NCI-H2196 (cell line): Measurements from ENCODE around the gene NRP1.

ENCODE experiments used
- DNase-seq: peaks from one replicate; lab custom pipeline; 2025; ENCODE audit not compliant: unreplicated experiment; lab: John Stamatoyannopoulos, UW

Gene NRP1

DNA sequence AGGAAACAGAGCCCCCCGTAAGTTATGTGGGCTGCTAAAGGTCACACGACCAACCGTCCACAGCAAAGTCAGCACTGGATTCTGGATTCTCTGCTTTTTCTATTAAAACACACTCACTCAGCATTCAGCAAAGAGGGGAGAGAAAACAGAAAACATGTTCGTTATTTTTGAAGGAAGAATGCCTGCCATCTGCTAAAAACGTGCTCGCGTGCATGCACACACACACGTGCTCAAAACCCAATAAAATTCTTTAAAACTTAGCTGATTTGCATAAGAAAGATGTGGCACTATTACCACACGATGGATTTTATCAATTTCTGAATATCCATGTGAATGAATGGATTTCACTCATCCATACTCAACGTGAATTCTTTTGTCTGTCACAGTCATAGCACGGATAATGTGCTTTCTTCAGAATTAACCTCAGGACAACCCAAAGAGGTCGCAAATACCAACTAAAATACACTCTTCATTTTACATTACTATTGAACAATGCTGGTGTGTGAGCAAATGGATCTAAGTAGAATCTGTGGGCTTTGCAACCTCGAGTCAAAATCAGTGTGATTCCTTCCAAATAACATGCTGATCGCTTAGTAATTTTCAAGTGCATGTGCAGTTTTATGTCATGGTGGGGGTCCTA lies 40.8 kb downstream of the NRP1 start:
- DNase-seq = no peak

DNA sequence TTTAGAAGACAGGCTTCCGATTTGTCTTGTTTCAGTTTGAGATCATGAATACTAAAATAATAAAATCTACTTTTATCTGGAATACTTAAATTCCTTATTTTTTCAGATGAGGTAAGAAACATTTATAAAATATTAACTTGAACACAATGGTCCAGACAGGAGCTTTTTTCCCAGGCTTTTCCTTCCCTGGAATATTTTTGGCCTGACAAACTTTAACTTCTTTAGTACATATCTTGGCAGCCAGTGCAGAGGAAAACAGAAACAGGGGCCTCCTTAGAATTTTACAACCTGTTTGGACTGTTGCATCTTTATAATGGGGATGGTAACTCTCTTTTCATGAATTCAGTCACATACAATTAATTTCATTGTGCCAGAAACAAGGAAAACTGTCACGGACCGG lies 41.4 kb downstream of the NRP1 start:
- DNase-seq = no peak

GRCh38 chr10:33291053-33291592 lies 43.3 kb downstream of the NRP1 start:
- DNase-seq = no peak

- DNase-seq = no peak
Measured at GRCh38 chr10:33290321-33291052, 44.0 kb downstream of the NRP1 start.

DNA sequence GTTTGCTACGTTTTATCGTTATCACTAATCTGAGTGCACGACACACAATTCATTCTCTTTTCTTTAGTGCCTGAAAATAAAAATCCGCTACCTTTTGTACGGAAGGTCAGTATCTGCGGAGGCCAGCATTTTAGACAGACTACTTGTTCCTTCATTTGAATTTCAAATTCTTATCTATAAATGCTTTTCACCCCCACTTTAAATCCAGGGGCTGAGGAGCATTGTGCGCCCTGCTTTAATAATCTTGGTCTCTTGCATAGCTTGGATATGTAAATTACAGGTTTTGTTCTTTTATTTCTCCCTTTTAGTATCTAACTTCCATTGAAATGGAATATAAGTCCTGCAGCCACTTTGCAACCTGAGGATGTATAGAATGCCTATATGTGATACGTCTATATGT lies 44.7 kb downstream of the NRP1 start:
- no peak for DNase-seq

GRCh38 chr10:33288127-33288526 lies 46.3 kb downstream of the NRP1 start:
- DNase-seq = no peak

DNA sequence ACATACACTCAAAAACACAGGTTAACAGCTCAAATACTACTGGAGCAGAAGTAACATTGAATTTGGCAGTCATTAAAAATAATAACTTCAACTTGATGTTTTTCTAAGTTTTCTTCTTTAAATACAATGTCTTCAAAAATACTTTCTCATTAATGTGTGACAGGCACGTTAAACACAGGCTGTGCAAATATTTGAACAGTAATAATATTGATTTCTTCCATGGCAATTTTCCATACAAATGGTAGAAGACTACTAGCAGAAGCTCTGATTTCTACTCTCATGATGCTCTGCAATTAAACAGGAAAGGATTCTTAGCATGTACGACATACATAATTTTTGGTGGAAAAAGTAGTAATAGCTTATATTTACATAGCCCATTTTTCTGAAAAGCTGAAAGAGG lies 47.4 kb downstream of the NRP1 start:
- DNase-seq = no peak

DNA sequence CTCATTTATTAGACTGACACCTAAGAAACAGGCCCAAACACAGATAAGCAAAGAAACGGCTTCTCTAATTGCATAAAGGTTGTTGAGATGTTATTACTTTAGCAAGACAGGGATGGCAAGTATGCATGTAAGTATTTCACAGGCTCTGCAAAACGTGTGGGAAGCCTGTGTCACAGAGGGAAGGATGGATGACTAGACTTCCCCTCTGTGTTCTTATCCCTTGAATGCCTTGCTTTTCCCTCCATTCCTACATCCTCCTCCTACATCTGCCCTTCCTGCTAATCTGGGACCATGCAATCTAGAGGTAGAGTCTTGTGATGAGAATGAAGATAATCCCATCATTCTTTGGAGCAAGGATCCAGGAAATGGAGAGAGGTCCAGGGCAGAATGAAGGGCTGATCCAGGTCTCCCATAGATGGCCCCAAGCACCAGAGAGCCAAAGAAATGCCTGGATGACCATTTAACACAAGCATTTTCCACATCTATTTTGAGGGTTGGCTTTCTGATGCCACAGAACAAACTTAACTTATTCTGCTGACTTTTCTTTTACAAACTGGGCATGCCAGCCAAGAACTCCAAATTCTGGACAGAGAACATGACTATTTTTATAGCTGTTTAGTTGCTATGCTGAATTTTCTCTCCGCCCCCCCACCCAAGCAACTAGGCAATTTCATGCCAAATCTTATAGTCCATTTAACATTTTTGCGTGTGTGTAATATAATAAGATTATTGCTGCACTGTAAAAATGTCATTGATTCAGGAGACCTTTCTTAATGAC lies 48.1 kb downstream of the NRP1 start:
- DNase-seq = no peak

GRCh38 chr10:33284945-33285344 lies 49.5 kb downstream of the NRP1 start:
- no peak for DNase-seq

GRCh38 chr10:33279811-33280602 lies 54.5 kb downstream of the NRP1 start:
- no peak for DNase-seq

DNA sequence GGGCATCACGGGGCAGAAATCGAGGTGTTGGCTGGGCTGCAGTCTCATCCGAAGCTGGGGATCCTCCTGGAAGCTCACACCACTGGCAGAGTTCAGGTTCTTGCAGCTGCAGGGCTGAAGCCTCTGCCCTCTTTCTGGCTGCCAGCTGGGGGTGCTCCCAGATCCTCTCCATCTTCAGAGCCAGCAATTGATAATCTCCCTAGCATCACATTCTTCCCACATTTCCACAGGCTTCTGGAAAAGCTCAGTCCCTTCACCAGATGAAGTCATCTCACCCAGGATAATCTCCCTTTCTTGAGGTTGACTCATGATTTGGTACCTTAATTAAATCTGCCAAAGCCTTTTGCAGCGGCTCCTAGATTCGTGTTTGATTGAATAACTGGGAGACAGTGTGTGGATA lies 55.2 kb downstream of the NRP1 start:
- no peak for DNase-seq

DNA sequence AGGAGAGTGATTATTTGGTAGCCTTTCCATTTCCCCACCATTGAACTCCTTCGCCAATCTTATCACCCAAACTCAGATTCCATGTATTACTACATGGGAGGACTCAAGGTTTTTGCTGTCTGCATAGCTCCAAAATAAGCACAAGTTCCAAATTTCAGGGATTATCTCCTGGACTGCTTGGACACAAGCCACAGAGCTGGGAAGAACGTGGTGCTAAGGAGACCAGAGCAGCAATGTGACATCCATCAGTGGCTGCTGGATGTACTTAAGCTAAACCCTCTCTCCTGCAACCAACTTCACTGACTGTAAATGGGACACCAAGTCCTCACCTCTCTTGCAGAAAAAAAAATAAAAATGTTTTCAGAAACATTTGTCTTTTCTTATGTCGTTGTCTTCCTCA lies 56.3 kb downstream of the NRP1 start:
- no peak for DNase-seq

DNA sequence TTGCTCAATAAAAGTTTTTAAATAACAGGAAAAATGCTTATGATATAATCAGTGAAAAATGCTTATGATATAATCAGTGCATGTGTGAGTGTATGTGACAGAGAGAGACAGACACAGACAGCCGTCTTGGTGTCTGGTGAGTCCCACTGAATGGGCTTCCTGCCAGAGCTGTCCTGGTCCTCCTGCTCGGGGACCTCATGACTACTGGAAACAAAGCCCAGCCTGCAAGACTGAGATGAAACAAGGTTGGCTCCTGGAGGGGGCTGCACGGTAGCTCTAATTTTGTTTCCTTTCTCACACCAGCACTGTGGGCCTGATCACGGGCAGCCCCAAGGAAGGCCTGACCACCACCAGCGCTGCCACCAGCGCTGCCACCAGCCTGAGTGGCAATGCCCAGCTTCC lies 57.3 kb downstream of the NRP1 start:
- DNase-seq = no peak

DNA sequence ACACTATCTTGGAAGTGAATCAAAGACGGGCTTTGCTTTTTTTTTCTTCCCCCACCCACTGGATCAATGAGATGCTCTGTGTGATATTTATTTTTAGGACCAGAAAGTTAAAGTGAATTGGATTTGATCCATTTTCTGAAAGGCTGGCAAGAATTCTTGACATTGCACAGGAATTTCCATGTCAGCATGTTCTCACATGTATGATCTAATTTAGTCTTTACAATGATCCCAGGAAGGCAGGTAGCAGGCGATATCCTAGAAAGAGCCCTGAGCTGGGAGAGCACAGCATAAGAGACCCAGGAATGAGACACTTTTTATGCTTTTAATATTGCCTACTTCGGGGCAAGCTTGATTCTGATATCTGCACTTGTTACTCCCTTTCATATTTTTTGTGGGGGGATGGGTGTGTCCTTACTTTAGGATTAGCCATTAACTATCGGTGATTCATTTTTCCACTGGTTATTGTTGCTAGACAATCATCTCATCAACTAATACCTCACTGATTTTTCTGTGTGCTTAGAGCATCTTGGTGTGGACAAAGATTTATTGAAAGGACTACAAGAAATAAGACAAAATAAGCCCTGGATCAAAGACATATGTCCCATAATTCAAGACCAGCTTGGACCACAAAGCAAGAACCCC lies 58.1 kb downstream of the NRP1 start:
- no peak for DNase-seq

DNA sequence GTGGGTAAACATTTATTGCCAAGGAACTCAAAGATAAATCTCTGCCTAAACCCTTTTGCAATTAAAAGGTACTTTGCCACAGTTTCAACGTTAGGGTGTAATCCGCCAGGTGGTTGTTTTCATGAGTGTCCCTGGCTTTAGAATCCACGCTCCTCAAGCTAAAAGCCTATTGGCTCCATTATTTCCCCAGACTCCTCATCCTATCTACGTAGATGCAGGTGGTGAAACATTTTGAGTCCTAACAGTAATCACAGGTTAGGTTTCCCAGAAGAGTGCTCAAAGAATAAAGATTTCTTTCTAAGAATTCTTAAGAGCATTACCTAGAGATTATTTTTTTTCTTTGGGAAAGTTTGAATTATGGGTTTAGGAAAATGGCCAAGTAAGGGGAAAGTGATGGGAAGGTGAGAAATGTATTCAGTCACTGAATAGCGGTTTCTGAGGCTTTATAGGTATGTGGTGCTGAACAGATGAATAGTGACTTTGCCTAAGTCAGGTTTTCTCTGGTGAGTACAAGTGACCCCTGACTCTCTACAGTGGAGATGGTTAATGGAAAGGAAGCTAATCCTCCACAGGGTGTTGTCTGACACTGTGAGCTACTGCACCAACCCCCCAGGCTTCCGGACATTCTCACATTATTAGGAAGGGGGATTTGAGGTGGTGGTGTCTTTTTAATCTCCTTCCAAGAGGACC lies 60.2 kb downstream of the NRP1 start:
- DNase-seq = no peak

DNA sequence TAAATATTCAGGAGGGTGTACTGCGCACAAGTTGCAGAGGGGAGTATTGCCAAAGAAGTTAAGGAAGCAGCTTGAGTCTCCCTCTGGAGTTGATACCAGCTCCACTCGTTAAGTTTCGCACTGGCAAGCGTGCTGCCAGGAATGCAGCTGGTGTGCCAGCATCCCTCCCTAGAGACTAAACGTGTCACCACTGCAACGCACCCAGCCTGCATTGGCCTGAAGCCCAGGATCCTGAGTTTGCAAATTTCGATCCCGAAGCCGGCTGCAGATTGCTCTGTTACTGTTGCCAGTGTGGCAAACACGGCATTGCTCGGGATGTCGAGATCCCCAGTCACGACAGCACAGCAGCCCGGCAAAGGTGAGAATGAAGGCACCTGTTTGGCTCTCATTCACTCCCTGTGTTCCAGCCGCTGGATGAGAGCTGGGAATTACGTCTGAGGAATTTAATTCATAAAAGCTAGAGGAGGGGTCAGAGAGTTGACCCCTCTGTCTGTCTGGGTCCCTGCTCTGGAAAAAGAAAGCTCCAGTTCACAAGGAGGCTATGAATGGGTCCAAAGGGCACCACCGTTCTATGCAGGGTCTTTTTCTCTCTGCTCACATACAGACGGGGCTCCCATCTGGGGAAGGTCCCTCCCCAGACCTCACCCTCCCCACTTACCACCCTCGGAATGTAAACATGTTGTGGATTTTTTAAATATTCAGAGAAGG lies 61.0 kb downstream of the NRP1 start:
- DNase-seq = no peak

GRCh38 chr10:33272635-33273034 lies 61.8 kb downstream of the NRP1 start:
- DNase-seq = no peak

DNA sequence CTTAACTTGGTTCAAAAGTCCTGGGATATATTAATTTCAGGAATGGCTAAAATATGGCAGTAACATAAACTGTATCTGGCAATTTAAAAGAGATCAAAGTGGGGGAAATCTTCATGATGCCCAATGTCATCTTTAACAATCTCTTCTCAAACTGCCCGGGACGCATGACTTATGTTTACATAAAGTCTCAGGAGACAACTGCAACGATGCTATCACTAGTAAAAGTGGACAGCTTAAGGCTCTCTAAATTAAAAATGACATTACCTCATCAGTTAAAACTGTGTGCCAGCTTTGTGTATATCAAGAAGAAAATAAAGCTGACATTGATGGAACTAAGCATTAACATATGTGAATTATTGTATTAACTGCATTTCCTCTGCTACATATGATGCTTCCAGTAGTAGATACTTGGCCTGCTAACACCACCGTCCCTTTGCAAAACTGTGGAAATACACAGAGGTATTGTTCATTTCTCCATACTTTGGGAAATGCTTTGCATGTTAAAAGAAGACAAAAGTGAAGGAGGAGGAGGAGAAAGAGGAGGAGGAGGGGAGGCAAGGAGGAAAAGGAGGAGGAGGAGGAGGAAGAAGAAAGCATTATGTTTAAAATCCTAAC lies 62.4 kb downstream of the NRP1 start:
- no peak for DNase-seq

- DNase-seq = no peak
Measured at GRCh38 chr10:33270971-33271370, 63.5 kb downstream of the NRP1 start.
